ENCODE results near the gene KLHDC4. TPM values are rescaled to one million over a fixed set of nuclear protein-coding genes. Genes with fewer than 3 reads are reported as not detected.

Gene KLHDC4
- total and polyA plus RNA-seq, 8 donors: 15.5 to 82.1 (median 26.0) TPM

- no peak for TF ChIP-seq CTCF (IDR thresholded peaks at IDR 0.05)
- Histone ChIP-seq H3K27me3 (no peaks in the 10 kb centered on the region), H3K4me3 (no peak overlapping the region), H3K4me1 (no peaks in the 10 kb centered on the region), H3K9me3 (no peaks in the 10 kb centered on the region), H3K27ac (no peak overlapping the region), H3K36me3 (no peaks in the 10 kb centered on the region)
- WGBS, 2 donors: 75 to 81% methylated on average over 19 to 20 of the region's 20 CpGs
- intact Hi-C loops (cut with DNase I): no loop called here
- FAIRE-seq (no peak), DNase-seq (no peak), ATAC-seq (no peak)
These were observed 94.0 kb downstream of the KLHDC4 start for GRCh38 chr16:87671715-87672270.

- WGBS, 2 donors: 81 to 92% methylated on average over 9 to 13 of the region's 13 CpGs
- ATAC-seq (no peak), DNase-seq (no peak), FAIRE-seq (no peak)
- Histone ChIP-seq H3K4me3 (no peak overlapping the region), H3K27ac (no peak overlapping the region), H3K9me3 (no peaks in the 10 kb centered on the region), H3K27me3 (no peaks in the 10 kb centered on the region), H3K36me3 (no peaks in the 10 kb centered on the region), H3K4me1 (no peaks in the 10 kb centered on the region)
- intact Hi-C loops (cut with DNase I): no loop called here
- TF ChIP-seq CTCF (IDR thresholded peaks at IDR 0.05): no peak
These were observed 94.6 kb downstream of the KLHDC4 start for GRCh38 chr16:87671221-87671620.

GRCh38 chr16:87669672-87670071 is 96.1 kb downstream of the KLHDC4 start:
- no peak overlapping the region for H3K27ac ChIP-seq
- TF ChIP-seq CTCF (IDR thresholded peaks at IDR 0.05): no peak
- H3K4me1 ChIP-seq: no peaks in the 10 kb centered on the region
- H3K4me3 ChIP-seq: no peak overlapping the region
- H3K36me3 ChIP-seq: no peaks in the 10 kb centered on the region
- H3K27me3 ChIP-seq: no peaks in the 10 kb centered on the region
- DNase-seq: no peak
- ATAC-seq: no peak
- no peaks in the 10 kb centered on the region for H3K9me3 ChIP-seq
- 50 to 62% methylated on average over 19 to 21 of the region's 21 CpGs for WGBS, 2 donors
- intact Hi-C loops (cut with DNase I): no loop called here
- FAIRE-seq: no peak

- Histone ChIP-seq H3K36me3 (no peaks in the 10 kb centered on the region), H3K27ac (no peak overlapping the region), H3K9me3 (no peaks in the 10 kb centered on the region), H3K4me1 (no peaks in the 10 kb centered on the region), H3K27me3 (no peaks in the 10 kb centered on the region), H3K4me3 (no peak overlapping the region)
- DNase-seq: peak in 1 of 6 donors; percentile 35
- 76 to 85% methylated on average over 19 of the region's 19 CpGs for WGBS, 2 donors
- no peak for TF ChIP-seq CTCF (IDR thresholded peaks at IDR 0.05)
- FAIRE-seq: no peak
- intact Hi-C loops (cut with DNase I): no loop called here
- ATAC-seq: no peak
These were observed 97.8 kb downstream of the KLHDC4 start for GRCh38 chr16:87667946-87668345.

- ATAC-seq (no peak), FAIRE-seq (no peak), DNase-seq (no peak)
- intact Hi-C loops (cut with DNase I): no loop called here
- no peaks in the 10 kb centered on the region for H3K27me3 ChIP-seq
- no peaks in the 10 kb centered on the region for H3K9me3 ChIP-seq
- no peak for TF ChIP-seq CTCF (IDR thresholded peaks at IDR 0.05)
- no peaks in the 10 kb centered on the region for H3K4me1 ChIP-seq
- H3K4me3 ChIP-seq: no peak overlapping the region
- 50 to 58% methylated on average over 7 of the region's 7 CpGs for WGBS, 2 donors
- no peaks in the 10 kb centered on the region for H3K36me3 ChIP-seq
- H3K27ac ChIP-seq: no peak overlapping the region
These were observed 98.3 kb downstream of the KLHDC4 start for GRCh38 chr16:87667443-87667842.
